Eye (tissue), 1 donor: Measurements from ENCODE around the gene CERS1.
A peak's percentile ranks its signal among the peaks of the same experiment; 100 is the strongest.
"Not testable (repeated sequence)": the region's sequence is repeated elsewhere in the genome, so short reads cannot be mapped to it uniquely, and the experiment has no call there.

ENCODE experiments used
- DNase-seq: peaks from one replicate; pipeline ENCODE4 v3.0.0-alpha.2; 2015

Gene CERS1

DNA sequence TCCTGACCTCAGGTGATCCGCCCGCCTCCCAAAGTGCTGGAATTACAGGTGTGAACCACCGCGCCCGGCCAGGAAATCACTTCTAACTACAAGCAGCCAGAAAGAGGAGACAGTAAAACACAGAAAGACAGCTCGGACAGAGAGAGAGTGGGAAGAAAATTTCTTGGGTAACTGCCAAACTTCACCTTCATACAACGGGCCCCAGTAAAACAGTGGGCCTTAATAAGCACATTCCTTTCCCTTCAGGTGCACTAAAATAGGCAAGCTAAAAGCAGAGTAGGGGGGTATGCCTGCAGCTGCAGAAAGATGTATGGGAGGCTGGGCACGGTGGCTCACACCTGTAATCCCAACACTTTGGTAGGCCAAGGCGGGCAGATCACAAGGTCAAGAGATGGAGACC is 21.6 kb upstream of the CERS1 start:
- DNase-seq, result not testable (repeated sequence)

DNA sequence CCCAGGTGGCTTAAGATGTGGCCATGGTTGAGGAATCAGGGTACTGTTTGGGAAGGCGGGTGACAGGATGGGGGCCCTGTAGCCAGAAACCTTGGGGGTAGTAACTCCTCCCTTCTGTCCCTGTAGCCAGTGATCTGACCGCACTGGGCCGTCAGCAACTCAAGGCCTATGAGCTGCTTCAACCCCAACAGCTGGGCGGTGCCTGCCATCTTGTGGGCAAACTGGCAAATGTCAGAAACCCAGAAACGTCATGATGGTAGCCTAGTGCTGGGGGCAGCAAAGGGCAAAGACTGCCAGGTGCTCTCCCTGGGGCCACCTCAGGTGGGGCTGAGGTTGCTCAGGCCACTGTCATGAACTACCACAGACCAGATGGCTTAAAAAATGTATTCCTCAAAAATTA is 19.7 kb upstream of the CERS1 start:
- peak; percentile 65 for DNase-seq

DNA sequence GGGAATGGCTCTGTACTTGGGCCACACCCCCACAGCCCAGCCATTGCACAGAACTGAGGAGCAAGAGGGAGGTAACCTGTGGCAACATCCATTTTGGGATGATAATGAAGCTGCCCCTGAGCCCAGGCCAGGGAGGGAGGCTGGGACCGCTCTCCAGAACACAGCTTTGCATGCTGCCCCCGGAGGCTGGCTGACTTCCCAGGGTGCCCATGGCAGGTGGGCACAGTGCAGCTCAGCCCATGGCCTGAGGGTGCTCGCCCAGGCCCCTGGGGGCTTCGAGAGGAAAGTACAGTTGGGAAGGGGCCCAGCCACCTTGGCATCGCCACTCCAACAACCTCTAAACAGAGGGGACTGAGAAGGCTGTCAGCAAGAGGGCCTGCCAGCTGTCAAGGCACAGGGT is 17.5 kb upstream of the CERS1 start:
- no peak for DNase-seq

DNA sequence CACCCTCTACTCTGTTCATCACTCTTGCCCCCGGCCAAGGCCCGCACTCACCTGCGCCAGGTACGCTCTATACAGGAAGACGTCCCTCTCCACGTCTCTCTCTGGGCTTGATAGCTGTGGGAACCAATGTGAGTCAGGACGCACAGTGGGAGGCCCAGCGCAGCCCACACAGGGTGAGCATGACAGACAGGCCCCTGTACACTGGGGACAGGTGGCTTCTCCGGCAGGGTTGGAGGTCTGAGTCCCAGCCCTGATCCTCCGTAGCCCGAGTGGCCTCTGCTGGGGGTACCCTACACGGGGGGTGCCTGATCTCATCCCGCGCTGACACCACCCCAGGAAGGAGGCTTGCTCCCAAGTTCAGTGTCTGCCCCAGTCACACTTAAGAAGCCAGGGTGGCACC is 17.0 kb upstream of the CERS1 start:
- DNase-seq, result no peak

DNA sequence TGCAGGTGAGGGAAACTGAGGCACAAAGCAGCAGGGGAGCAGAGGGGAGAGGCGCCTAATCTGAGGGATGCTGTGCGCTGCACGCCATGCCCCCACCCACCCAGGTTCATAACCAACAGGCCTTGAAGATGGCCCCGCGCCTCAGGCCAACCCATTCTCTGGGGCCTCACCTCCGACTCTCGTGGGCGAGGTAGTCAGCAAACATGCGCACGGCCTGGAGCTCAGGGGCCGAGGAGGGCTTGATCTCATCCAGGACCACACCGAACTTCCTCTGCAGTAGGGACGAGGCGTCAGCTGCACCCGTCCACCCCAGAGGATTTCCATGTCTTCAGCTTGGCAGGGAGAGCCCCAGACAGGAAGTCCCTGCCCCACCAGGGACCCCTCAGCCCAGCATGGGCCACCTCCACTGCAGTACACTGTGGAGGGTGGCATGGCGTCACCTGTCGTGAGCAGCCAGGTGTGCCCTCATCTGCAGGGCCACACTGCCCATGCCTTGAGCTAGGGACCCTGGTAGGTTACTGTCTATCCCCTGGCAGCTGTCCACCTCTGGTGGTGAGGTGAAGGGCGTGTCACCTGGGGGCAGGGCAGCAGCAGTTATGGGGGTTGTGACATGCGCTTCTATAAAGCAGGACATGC is 15.0 kb upstream of the CERS1 start:
- DNase-seq, result no peak

DNA sequence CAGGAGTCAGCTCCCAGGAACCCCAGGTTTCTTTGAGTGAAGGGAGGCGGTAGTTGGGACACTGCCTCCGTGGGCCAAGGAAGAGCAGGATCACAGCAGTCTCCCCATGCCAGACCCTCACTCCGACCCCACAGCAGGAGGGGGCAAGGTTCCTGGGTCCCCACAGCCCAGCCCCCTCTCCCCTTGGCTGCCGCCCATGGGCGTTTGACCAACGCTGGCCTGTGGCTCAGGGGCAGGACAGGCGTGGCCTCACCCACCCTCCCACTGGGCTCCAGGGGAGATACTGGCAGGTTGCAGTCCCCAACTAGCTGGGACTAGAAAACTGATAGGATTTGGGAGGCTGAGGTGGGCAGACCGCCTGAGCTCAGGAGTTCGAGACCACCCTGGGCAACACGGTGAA is 14.1 kb upstream of the CERS1 start:
- no peak for DNase-seq

DNA sequence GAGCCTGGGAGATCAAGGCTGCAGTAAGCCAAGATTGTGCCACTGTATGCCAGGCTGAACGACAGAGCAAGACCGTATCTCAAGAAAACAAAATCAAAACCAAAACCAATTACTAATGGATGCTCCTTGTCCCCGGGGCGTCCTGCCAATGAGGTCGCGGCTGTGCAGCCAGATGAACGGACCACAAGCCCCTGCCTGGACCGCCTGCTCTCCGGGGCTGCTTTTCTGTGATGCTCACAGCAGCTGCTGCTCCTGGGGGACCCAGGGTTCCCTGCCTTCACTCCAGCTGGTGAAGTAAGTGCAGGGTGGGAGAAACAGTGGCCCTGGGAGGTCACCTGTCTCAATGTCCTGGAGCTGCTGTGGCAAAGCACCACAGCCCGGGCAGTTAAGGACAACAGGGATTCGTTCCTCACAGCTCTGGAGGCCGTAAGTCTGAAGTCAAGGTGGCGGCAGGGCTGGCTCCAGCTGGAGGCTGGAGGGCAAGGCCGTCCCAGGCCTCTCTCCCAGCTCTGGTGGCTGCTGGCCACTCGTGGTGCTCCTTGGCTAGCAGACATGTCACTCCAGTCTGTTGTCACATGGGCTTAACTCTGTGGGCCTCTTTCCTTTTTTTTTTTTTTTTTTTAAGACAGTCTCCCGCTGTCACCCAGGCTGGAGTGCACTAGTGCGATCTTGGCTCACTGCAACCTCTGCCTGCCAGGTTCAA is 13.1 kb upstream of the CERS1 start:
- DNase-seq, result no peak

DNA sequence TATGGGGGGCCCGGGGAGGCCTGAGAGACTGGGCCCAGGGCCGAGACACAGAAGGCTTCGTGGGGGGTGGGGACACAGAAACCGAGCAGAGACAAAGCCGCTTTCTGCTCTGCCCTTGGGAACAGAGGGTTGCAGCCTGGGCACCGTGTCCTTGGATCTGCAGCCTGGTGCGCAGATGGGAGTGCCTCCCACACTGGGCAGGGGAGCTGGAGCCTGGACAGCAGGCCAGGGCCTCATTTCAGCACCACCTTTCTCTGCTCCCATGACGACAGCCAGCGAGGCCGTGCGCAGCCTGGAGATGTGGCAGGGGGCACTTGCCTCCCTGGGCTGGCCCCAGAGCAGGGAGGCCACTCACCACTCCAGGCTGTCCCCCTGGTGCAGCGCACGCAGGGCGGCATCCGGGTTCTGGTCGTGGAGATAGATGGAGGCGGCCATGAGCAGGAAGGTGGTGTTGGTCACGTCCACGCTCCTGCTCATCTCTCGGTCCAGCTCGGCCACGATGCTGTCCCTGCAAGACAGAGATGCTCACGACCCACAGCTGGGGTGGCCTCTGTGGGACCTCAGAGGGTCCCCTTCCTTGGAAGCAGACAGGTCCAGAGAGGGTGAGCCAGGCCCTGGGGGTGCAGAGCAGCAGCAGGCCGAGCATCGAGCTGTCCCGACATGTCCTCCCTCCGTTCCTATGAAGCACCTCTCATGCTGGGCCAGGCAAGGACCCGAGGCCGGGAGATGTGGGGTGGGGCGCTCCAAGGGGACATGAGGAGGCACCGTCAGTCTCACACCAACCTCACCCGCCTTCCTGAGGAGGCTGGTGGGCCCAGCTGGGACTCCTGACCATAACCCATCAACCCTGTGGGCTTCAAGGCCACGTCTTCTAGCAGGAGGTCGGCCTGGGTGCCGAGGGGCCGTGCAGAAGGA is 10.9 kb upstream of the CERS1 start:
- no peak for DNase-seq

DNA sequence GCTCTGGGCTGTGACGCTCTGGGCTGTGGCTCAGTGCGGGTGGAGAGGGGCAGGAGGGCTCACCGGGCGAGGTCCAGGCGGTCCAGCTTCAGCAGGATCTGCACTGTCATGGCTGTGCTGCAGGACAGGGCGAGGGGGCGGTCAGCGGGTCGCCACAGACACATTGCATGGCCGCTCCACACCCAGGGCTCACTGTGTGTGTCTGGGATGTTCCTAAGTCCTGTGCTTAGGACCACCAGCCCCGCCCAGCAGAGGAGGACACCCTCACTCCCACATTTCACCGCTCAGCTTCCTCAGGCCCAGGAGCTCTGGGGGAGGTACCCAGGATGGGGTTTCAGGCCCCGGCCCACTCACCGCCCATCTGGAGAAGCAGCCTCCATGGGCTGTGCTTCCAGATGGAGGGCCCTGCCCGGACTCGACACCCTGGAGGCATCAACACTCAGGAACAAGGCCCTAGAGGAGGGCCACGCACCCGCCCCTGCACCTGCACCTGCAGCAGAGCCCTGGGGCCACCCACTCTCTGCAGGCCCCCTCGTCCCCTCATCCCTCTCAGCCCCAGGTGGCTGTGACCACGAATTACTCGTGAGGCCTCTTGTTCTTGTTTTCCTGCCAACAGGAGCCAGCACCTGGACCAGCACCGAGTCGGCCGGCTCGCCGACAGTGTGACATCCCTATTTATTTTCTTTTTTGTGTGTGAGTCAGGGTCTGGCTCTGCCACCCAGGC is 9.7 kb upstream of the CERS1 start:
- no peak for DNase-seq

DNA sequence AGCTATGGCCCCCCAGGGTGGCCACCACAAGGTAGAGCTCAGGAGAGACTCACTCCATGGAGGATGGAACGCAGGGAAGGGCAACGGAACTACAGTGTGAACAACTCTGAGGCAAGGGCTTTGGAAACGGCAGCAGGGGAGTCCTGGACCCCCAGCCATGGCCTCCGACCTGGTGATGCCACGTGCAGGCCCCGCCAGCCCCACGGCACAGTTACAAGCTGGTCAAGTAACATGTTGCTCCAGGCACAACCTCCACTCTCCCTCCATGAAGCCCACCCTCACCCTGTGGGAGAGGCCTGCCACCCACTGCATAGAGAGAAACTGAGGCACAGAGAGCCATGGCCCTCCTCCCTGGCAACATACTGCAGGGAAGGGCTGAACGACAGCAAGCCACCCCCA is 9.1 kb upstream of the CERS1 start:
- no peak for DNase-seq

DNA sequence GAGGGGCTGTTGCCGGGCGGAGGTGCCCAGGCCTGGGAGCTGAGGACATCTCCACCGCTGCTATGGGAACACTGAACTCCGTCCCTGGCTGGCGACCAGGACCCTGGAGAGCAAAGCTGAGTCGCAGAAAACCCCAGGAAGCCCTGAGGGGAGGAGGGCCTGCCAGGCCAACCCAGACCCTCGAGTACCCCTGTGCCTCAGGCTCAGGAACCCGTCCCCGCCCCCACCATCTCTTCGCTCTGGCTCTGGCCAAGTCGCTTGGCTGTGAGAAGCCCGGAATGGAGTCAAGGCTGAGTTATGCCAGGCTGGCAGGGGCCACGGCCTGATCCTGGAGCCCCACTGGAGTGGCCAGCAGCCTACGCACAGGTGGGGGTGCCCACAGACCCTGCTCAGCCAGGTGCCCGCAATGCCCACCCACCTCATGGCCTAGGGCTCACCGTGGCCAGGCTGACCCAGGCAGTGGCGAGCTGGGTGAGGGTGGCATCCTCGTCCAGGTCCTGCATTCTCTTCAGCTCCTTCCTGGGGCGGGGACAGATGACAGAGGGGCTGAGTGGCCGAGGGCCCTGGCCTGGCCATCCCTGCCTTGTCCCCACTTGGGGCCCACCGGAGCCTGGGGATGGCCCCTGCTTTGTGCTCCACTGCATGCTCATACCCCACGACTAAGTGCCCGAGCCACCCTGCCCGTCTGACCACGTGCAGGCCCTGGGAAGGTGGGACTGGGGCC is 8.5 kb upstream of the CERS1 start:
- no peak for DNase-seq

DNA sequence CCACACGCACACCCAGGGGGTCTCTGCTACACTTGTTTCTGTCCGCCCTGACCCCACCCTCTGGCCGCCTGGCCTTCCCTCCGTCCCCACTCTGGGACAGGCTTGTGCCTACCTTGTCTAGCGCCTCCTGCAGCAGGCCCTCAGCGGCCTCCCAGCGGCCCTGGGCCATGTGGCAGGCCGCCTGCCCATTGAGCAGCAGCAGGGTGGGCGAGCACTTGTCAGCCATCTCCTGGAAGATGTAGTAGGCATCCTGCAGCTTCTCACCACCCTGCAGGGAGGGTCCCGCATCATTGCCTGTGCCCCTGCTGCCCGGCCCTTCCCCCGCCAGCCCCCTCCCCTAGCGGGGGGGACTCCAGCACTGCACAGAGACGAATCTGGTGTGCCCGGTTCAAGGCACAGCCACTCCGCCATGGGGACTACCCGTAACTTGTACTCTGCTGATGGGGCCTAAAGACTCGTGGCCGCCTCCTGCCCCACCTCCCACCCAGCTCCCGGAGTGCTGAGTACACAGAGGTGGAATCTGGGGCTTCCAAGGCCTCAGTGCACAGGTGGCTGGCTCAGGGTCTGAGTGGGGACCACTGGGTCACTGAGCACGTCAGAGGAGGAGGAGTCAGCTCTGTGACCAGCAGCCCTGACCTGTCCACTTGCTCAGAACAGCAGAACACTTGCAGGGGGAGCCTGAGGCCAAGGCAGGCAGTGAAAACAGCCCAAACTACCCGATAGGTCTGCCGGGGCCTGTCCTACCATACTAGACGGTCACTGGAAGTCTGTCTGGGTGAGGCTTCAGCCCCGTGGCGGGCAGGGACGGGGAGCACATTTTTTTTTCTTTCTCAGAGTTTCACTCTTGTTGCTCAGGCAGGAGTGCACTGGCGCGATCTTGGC is 7.4 kb upstream of the CERS1 start:
- no peak for DNase-seq

DNA sequence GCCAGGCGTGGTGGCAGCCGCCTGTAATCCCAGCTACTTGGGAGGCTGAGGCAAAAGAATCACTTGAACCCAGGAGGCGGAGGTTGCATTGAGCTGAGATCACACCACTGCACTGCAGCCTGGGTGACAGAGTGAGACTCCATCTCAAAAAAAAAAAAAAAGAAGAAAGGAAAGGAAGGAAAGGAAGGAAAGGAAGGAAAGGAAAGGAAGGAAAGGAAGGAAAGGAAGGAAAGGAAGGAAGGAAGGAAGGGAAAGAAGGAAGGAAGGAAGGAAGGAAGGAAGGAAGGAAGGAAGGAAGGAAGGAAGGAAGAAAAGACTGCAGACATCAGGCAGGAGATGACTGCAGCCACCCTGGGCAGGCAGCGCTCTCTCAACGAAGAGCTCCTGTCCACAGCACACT is 6.6 kb upstream of the CERS1 start:
- DNase-seq, result not testable (repeated sequence)

DNA sequence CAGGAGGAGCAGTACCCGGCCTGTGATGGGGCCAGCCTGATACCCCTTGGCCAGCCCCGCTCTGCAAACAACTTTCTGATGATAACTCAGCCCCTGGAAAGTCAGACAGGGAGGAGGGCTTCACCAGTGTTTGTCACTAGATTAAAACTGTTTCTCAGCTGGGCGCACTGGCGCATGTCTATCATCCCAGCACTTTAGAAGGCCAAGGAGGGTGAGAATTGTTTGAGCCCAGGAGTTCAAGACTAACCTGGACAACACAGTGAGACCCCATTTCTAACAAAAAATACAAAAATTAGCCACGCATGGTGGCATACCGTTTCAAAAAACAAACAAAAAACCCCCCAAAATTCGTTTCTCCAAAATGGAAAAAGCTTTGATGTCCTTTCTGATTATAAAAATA is 5.5 kb upstream of the CERS1 start:
- no peak for DNase-seq

DNA sequence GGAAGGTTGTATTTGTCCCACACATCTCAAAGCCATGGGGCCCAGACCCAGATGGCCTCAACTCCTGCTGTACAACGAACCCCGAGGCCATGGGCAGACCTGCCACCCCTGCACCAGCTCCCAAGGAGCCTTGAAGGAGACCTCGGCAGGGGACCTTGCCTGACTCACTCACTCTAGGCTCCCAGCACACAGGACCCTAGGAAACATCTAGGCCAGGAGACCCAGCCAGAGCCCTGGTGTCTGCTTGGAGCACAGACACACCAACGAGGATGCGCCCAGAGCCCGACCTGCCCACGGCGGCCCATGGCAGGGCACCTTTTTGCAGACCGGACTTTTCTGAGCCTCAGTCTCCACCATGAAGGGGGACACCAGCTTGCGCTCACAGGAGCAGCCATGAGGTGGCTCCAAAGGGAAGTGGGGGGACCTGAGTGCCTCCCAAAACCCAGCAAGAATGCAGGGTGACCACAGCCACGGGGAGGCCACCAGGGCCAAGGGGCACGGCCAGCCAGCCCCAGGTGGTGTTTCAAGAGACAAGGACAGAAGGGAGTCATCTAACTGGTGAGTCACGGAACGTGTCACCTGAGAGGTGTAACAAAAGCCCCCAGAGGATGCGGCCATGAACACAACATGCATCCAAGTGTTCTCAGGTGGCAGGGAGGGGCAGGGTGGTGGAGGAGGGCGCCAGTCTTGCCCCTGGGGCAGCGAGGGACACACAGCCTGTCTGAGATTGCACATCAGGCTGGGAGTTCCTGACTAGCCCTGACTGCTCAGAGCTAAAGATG is 4.9 kb upstream of the CERS1 start:
- DNase-seq, result no peak

DNA sequence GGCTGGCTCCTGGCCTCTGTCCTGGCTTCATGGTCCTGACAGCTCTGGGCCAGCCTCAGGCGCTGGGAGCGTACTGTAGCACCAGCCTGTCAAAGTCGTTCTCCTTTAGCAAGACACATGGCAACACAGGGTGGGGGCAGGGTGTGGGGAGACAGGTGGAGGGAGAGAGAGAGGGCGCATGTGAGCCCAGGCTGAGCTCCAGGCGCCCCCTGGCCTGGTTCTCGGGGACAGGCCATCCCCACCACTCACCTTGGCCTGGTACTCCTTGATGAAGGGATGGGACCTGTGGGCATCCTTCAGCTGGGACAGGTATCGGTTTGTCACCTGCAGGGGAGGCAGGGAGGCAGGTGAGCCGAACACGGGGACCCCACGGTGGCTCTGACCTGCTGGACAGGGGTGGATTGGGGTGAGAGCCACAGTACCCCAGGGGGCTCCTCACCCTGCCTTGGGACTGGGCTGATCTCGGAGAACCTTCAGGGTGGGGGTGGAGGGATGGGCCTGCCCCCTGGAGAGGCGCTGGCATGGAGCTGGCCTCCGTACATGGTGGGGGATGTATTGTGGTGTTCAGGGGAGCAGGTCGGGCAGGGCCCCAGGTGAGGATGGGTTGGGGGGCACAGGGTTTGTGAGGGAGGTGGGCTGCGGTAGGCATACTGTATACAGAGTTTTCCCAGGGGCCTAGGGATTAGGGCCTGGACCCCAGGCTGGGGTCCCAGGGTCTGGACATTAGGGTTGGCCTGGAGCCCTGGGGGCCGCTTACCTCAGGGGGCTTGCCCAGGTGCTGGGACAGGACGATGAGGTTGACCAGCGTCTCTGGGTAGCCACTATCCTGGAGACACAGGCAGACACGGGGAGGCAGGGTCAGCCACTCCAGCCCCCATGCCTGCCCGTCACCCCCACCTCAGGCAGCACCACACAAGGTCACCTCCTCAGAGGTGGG is 3.9 kb upstream of the CERS1 start:
- DNase-seq, result no peak

DNA sequence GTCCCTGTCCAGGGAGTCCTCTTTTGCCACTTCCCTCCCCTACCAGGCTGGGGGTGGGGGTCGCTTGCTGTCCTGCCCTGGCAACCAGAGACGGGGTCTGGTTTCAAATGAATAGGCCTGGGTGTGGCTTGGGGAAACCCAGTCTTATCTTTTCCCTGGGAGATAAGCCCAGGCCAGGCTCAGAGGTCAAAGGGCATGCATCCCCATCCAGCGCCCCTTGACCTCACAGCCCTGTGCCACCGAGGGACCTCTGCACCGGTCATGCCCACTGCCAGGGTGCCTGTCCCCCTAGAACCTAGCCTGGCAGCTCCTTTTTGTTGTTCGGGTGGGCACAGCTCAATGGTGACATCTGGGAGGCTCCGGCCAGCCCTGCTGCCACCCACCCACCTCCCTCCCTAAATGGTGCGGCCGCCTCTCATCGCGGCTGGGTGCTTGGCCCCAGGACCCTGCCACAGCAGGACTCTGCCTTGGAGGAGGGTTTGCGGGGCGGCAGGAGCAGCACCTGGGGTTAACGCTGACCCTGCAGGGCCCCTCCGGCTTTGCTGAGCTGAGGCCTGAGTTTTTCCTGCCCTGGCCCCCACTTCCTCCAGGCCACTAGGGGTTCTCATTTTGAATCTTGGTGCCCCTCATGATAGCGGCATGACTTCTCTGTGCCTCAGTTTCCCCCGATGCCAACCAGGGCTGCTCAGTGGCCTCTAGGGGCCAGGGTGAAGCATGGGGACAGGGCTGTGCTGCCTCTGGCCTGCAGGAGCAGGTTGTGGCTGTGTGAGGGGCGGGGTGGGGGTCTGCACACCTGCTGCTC is 2.9 kb upstream of the CERS1 start:
- no peak for DNase-seq

DNA sequence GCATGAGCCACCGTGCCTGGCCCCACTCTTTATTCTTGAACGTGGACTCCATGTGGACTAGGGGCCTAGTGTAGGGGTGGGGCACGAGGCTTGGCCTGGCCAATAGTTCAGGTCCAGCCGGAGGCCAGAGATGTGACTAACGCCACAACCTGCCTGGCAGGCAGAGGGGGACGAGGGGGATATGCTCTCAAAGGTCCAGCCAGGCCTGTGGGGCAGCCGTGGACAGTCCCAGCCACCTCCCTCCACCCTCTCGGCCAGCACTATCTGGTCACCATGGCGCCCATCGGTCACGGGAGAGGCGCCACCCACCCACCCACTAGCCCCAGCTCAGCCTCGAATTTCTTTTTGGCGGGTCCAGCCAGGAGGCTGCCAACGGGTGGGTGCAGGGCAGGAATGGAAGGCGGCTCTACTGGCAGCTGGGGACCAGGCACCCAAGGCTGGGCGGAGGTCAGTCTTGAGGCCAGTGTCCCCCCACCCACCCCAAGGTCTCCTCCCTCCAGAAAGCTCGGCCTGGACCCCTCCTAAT is 2.2 kb upstream of the CERS1 start:
- DNase-seq, result no peak
